Renal pelvis (tissue), 12 donors: ENCODE data around the gene IGF1R. TPM values are rescaled to one million over a fixed set of nuclear protein-coding genes. Genes with fewer than 3 reads are reported as not detected.
A peak's percentile ranks its signal among the peaks of the same experiment; 100 is the strongest.
"Not testable (repeated sequence)": the region's sequence is repeated elsewhere in the genome, so short reads cannot be mapped to it uniquely, and the experiment has no call there.

Experiments used
- DNase-seq: peaks from one replicate; pipeline ENCODE4 v3.0.0-alpha.2; 2013
- long read RNA-seq, 16 experiments: transcript quantifications; one replicate each; lab custom pipeline, GENCODE V29; 2026
- polyA plus RNA-seq, 3 donors: library from polyadenylated mRNA; unstranded; fragments of 120-200 nt; gene quantifications; one replicate each; pipeline ENCODE4 v1.2.1, GENCODE V29; 2013; ENCODE audit not compliant: insufficient read length in 3 of 3

Gene IGF1R
- polyA plus RNA-seq, result 10 to 100 TPM; 39.9 to 63.7 (median 61.4) TPM
- long read RNA-seq, donor 1, partial matches to known transcripts, result 6 of 7 reads
- long read RNA-seq, donor 1, other reads (novel, unspliced or antisense), result 0 of 7 reads
- long read RNA-seq, donor 2, partial matches to known transcripts, result 27 of 27 reads
- long read RNA-seq, donor 2, other reads (novel, unspliced or antisense), result 0 of 27 reads
- long read RNA-seq, donor 3, result 0 reads
- long read RNA-seq, donor 4, result 0 reads
- long read RNA-seq, donor 5, full-length matches to known transcripts, result 1 of 1 reads
- long read RNA-seq, donor 5, partial matches to known transcripts, result 0 of 1 reads
- long read RNA-seq, donor 5, other reads (novel, unspliced or antisense), result 0 of 1 reads
- long read RNA-seq, donor 6, full-length matches to known transcripts, result 4 of 11 reads
- long read RNA-seq, donor 6, partial matches to known transcripts, result 7 of 11 reads
- long read RNA-seq, donor 6, other reads (novel, unspliced or antisense), result 0 of 11 reads
- long read RNA-seq, donor 7, full-length matches to known transcripts, result 1 of 13 reads
- long read RNA-seq, donor 7, partial matches to known transcripts, result 12 of 13 reads
- long read RNA-seq, donor 7, other reads (novel, unspliced or antisense), result 0 of 13 reads
- long read RNA-seq, donor 8, partial matches to known transcripts, result 6 of 6 reads
- long read RNA-seq, donor 8, other reads (novel, unspliced or antisense), result 0 of 6 reads
- long read RNA-seq, donor 9, partial matches to known transcripts, result 13 of 15 reads
- long read RNA-seq, donor 9, other reads (novel, unspliced or antisense), result 0 of 15 reads
- long read RNA-seq, donor 10, full-length matches to known transcripts, result 4 of 44 reads
- long read RNA-seq, donor 10, partial matches to known transcripts, result 40 of 44 reads
- long read RNA-seq, donor 10, other reads (novel, unspliced or antisense), result 0 of 44 reads
- long read RNA-seq, donor 11, full-length matches to known transcripts, result 1 of 1 reads
- long read RNA-seq, donor 11, partial matches to known transcripts, result 0 of 1 reads
- long read RNA-seq, donor 11, other reads (novel, unspliced or antisense), result 0 of 1 reads
- long read RNA-seq, donor 12, full-length matches to known transcripts, result 7 of 30 reads
- long read RNA-seq, donor 12, partial matches to known transcripts, result 23 of 30 reads
- long read RNA-seq, donor 12, other reads (novel, unspliced or antisense), result 0 of 30 reads
- long read RNA-seq, donor 13, partial matches to known transcripts, result 11 of 12 reads
- long read RNA-seq, donor 13, other reads (novel, unspliced or antisense), result 0 of 12 reads
- long read RNA-seq, donor 14, result 0 reads
- long read RNA-seq, donor 15, result 0 reads
- long read RNA-seq, donor 16, full-length matches to known transcripts, result 1 of 1 reads
- long read RNA-seq, donor 16, partial matches to known transcripts, result 0 of 1 reads
- long read RNA-seq, donor 16, other reads (novel, unspliced or antisense), result 0 of 1 reads

DNA sequence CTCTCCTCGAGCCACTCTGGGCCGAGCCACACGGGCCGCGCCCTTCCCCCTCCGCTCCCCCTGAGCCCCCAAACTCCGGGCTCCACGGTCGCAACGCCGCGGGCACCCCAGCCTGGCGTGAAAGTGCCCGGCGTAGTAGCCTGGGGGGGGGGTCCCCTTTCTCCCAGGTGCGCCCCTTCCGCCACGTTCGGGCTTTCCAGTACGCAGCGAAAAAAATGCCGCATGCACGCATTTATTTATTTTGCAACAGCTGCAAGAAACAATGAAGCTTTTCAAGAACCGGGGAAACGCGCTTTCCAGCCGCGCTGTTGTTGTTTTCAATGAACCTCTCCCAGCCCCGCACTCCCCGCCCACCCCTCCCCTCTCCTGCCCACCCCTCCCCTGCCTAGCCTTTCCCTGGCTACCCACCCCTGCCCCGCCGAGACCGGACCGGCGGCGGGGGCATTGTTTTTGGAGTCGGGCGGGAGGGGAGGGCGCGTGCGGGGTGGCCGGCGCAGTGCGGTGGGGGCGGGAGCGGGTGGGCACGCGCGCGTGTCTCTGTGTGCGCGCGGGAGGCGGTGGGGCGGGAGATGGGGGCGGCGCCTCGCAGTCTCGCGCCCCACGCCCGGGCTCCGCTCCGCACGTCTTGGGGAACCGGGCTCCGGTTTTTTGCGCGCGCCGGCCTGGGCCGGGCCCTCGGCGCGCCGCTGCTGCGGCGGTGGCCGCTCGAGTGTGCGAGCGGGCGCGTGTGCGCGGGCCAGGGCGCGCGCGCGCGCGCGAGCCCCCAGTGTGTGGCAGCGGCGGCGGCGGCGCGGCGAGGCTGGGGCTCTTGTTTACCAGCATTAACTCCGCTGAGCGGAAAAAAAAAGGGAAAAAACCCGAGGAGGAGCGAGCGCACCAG lies at the start of gene IGF1R:
Gene IGF1R (plus strand): TSS at position 766 of the 880 bp plus-strand sequence. CDS start 1,043 bp downstream, outside the sequence.
- DNase-seq, result peak; percentile 93

DNA sequence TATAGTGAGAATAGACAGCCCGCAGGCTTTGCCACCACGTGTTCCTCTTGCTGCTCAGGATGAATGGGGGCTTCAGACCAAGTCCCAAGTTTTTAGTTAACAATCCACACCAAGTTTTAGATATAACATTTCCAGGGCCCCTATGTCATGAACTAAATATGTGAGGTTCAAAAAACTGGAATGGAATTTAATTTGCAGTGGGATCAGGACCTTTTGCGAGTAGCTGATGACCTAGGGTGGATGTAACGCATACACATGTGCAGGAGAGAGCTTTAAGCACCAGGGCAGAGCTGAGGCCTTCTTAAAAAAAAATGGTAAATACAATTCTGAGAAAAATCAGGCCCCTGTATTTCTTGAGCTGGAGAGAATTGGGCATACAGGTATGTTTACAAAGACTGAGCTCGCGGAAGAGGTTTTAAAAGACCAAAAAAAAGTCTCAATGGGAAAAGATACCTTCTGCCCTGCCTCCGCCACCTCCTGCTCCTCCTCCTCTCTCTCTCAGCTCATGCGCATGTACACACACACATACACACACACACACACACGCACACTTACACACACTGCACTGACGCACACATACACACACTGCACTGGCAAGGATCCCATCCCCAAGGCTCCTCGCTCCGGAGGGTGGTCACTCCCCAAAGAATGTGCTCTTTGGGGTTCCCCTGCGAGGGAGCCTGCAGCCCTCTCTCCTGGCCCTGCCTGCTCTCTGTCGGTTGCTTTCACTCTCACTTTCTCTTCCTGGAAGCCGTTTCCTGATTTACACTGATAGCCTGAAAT lies 48.2 kb upstream of the IGF1R start:
- DNase-seq, result peak; percentile 48

DNA sequence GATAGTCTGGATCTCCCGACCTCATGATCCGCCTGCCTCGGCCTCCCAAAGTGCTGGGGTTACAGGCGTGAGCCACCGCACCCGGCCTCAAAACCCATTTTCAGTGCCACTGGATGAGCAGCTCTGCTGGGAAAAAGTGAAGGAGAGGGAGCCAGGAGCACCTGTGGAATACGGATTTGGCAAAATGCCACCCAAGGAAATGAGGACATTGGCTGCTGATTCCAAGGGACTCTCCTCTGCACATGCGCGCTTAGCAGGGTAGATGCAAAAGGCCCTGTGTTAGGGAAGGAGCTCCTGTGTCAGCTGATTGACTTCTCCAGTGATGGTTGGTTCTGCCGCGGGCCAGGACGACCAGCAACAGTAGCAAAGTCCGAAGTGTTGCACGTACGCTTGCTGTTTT lies 43.4 kb upstream of the IGF1R start:
- no peak for DNase-seq

DNA sequence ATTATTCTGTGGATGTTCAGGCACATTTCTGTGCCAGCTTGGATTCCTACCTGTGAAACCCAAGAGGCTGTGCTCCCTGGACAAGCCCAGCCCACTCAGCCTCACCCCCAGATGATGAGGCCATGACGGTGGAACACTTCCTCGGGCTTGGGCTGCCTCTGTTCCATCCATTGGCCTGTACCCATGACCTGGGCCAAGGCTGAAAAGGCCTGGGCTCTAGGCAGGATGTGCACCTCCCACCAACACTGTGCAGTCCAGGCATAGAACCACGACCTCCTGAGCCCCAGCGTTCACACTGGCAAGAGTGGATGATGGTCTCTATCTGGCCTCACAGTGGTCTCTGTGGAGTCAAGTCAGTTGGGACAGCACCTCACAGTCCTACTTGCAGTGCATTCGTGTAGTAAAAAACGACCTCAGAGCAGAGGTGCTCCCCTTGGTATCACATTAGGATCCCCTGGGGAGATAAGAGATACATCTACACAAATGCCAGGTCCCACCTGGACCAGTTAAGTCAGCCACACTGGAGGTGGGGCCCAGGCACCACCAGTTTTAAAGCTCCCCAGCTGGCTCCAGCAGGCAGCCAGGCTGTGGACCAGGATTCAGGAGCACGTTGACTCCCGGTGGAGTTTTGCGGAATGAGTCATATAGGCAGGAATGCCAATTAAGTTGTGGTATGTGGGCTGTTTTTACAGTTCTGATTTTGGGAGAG lies 39.0 kb upstream of the IGF1R start:
- DNase-seq, result peak; percentile 68

DNA sequence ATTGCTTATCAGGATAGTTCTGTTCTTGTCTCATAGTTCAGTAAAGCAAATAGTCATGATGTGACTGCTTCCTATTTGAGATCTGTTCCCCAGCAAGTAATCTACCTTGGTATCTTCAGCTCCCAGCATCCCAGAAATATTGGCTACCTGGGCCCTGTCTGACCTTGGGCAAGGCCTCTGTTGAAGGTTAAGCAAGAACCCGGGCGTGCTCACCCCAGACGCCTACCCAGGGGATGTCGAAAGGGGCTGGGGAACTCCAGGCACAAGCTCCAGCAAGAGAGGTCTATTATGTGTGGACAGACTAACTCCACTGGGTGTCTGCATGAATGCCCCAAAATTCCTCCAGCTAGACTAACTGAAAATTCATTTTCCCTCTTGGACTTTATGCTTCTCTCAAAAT lies 37.3 kb upstream of the IGF1R start:
- DNase-seq, result no peak

DNA sequence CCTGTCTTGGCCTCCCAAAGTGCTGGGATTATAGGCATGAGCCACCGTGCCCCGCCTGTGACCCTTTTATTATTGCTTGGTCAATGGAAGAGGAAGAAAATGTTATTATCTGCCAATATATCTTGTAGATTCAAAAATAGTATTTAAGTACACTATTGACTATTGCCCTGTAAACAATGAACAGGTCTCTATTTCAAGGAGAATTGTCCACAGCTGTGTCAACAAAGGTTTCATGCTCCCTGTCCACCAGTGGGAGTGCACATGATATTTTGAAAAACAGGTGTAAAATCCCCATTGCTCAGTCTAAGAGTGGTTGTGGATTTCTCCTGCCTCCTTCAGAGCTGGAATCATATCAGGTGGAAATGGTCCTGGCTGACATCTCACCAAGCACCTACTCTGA lies 36.5 kb upstream of the IGF1R start:
- no peak for DNase-seq

DNA sequence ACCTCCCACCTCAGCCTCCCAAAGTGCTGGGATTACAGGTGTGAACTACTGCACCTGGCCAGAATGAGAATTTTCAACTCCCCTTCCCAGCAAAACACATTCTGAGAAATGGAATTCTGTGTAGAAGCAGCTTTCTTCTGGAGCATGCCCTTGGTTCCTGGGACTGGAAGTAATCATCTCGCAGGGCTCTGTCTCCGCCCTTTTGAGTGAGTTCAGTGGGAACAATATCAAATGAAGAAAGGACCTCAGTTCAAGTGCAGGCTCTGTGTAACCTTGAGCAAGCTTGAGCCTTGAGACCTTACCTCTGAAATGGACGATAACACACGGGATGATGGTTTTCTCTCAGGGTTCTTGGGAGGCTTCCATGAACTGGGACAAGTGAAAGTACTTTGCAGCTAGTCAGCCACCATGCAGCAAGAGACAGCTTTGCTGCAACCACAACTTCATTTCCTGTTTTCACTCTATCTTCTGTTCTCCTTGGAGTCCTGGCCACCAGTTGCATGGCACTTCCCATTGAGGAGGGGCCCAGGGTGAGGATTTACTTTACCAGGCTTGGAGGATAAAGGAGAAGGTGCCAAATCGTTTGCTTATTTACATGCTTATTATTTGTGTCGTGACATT lies 35.7 kb upstream of the IGF1R start:
- DNase-seq, result no peak

DNA sequence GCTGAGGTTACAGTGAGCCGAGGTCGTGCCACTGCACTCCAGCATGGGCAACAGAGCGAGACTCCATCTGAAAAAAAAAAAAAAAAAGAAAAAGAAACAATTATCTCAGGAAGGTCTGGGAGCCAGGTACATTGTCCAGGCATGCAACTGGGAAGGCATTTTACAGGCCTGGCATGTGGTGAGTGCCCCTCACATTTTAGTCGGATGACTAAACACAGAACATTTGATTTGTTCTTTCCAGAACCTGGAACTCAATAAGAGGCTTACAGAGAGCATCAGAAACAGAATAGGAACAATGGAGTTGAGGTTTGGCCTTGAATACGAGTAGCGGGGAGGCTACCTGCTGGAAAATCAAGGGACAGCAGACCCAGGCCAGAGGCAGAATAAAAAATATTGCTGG lies 33.7 kb upstream of the IGF1R start:
- DNase-seq, result no peak

DNA sequence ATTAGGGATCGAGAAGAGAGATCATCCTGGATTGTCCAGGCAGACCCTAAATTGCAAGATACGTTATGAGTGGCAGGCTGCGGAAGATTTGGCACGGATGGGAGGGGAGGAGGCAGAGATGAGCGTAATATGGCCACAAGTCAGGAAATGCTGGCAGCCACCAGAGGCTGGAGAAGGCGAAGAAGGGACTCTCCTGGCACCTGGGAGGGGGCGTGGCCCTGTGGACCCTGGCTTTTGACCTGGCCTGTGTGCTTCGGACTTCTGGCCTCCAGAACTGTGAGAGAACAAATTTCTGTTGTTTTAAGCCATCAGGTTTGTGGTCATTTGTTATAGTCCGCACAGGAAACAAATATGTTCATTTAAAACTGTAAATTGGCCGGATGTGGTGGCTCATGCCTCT lies 31.9 kb upstream of the IGF1R start:
- no peak for DNase-seq

DNA sequence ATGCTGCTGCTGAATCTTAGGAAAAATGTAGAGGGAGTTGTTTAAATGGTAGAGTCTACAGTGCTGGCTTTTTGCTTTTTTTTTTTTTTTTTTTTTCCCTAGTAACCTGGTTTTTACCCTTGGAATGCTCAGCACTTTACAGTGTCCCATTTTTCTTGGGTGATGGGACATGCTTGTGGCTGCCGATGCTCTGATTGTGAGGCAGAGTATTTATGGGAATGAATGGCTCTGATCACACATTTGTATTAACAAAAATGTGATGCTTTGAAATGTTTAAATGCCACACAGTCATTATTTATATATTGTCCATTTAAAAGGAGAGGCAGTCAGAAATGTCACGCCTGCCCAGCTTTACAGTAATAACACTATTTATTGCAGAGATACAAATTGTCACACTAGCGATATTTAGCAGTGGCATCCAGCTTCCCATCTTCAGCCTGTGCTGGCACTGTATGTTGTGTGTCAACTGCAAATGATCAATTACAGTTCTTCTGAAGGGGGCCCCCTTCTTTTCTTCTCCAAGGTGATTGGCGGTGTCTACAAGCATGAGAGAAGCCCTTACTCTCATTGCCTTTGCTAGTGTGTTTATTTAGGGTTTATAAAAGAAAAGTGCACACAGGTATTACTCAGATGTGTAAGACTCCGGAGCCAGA lies 30.9 kb upstream of the IGF1R start:
- no peak for DNase-seq

DNA sequence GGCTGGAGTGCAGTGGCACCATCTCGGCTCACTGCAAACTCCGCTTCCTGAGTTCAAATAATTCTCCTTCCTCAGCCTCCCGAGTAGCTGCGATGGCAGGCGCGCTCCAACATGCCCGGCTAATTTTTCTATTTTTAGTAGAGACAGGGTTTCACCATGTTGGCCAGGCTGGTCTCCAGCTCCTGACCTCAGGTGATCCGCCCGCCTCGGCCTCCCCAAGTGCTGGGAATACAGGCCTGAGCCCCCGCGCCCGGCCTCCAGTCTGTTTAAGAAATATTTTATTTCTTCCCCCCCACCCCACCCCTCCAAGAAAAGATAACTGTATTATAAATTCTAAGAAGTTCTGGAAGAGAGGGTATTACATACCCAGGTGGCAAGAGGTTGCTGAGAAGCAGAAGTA lies 29.8 kb upstream of the IGF1R start:
- not testable (repeated sequence) for DNase-seq

DNA sequence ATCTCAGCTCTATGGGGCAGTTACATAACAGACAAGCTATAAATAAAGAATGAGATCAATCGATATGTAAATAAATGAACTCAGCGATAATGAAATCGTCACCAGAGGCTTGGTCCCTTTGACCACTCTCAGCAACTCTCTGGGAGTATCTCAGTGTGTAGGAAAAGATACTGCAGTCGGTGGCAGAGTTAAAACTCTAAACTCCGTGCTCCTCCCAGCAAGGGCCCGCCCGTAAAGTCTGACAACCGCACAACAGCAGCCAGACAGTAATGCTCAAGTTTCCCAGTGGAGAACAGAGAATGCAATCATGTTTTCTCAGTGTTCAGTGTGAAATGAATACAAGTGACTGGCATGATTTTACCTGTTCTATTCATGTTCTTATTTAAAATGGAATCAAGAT lies 28.3 kb upstream of the IGF1R start:
- no peak for DNase-seq

DNA sequence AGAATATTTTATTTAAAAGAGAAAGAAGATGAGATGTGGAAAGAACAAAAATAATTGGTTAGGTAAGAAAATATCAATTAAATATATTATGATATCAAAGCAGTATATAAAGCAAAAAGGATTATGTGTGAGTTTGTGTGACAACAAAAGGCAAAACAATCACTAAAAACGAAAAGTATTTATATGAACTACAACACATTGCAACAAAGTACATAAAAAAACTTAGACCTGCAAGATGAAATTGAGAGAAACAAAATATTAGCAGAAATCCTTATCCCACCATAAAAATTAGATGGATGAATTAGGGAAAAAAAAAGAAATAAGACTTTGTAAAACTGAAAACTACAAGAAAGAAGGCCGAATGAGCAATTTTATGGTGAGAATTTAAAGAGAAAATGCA lies 27.3 kb upstream of the IGF1R start:
- DNase-seq, result no peak

DNA sequence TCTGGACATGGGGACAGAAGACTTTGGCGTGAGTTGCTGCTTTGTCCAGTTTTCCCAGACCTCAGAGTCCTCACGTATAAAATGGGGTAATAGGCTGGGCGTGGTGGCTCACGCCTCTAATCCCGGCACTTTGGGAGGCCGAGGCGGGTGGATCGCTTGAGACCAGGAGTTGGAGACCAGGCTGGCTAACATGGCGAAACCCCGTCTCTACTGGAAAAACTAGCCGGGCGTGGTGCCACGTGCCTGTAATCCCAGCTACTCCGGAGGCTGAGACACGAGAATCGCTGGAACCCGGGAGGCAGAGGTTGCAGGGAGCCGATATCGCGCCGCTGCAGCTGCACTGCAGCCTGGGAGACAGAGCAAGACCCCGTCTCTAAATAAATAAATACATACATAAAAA lies 22.7 kb upstream of the IGF1R start:
- no peak for DNase-seq

DNA sequence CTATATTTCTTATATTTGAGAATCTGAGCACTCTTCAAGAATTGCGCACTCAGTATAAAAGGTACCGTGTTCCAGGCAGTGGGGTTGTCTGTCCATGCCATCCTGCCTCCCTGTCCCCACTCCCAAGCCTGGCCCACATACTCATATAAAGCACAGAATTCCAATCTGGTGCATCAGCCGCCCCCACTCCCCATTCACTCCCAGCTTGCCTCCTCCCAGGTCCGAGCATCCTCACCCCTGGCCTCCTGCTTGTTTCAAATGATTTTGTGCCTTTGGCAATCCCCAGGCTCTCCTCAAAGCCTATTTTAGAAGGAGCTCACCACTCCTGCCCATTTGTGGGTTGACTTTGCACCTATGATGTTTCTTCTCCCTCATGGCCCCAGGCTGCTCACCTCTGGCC lies 22.2 kb upstream of the IGF1R start:
- no peak for DNase-seq

DNA sequence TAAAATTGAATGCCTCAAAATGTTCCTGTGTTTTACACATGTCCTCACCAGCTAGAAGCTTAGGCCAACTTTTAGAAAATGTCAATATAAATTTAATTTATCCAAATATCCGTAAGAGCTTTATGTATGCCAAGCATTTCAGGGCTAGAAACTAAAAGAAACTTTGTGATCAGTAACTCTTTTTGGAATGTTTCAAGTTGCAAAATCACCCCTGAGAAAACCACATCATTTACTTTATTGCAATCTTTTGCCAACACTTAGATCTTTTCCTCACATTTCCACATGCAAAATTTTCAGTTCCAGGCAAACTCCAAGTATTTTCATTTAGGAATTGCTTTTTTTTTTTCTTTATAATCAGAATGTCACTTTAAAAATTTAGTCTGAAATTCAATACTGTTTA lies 20.1 kb upstream of the IGF1R start:
- no peak for DNase-seq

DNA sequence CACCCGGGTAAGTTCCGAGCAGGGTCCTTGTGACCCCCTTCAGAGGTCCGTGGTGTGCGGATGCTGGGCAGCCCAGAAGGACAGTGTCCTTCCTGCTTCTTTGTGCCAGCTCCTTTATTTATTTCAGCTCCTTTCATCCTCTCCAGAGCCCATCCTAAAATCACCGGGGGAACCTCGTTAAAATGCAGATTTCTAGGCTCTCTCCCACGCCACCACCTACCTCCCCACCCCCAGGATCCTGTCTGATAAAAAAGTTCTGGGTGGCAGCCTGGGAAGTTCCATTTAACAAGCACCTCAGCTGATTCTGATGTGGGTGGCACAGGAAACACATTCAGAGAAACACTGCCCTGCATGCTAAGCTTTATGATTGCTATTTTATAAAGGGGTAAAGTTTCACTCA lies 12.5 kb upstream of the IGF1R start:
- DNase-seq, result no peak

DNA sequence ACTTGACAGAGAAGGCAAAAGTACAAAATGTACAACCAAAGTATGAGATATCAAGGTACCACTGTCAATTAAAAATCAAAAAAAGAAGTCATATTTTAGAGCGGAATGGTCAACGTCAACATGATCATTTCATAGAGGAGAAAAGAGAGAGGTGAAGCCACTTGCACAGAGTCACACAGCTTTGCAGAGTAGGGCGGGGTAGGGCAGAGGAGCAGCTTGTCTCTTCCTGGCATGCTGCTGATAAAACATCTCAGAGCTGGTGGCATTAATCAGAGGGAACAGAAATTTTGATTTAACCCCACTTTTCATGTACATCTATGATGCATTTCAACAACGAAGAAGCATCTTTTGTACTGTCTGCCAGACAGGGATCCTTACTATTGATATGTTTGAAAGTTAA lies 5.2 kb upstream of the IGF1R start:
- DNase-seq, result no peak
